HL-60 (cell line): ENCODE results near the gene UTP25.

Experiments
- DNase-seq, 2 experiments: peaks; one replicate each; pipeline ENCODE4 v3.0.0-alpha.2; 2010 to 2020; ENCODE audit warnings: low read depth in 1 of 2, low spot score in 1 of 2
- H3K27ac ChIP-seq: fragments of 250-450 bp; sonication (Bioruptor Pico); replicated peaks from 2 replicates; pipeline ENCODE4 v1.5.1; 2020; ENCODE audit warnings: mild to moderate bottlenecking, moderate library complexity
- H3K27me3 ChIP-seq: fragments of 250-450 bp; sonication (Bioruptor Pico); 2 replicates; pipeline ENCODE4 v1.5.1; 2021; ENCODE audit warnings: mild to moderate bottlenecking, moderate library complexity; ENCODE audit not compliant: insufficient read depth, poor library complexity, severe bottlenecking
- H3K4me3 ChIP-seq: replicated peaks from 2 replicates; pipeline ENCODE4 v1.5.1; 2011; ENCODE audit warnings: mild to moderate bottlenecking, control low read depth, low read length; ENCODE audit not compliant: insufficient read depth
- CTCF ChIP-seq: IDR thresholded peaks from one replicate; pipeline ENCODE4 v1.5.1; 2011; ENCODE audit warnings: low read length, control low read depth, inconsistent platforms; ENCODE audit not compliant: insufficient read depth
- GABPA ChIP-seq: IDR thresholded peaks from 2 replicates; pipeline ENCODE4 v1.6.1; 2012; ENCODE audit warnings: low read depth
- POLR2AphosphoS5 ChIP-seq: IDR thresholded peaks from 2 replicates; pipeline ENCODE4 v1.6.1; 2012; ENCODE audit warnings: low read depth
- REST ChIP-seq: IDR thresholded peaks from 2 replicates; pipeline ENCODE4 v1.6.1; 2012; ENCODE audit warnings: low read depth; ENCODE audit not compliant: insufficient replicate concordance
- SPI1 ChIP-seq: IDR thresholded peaks from 2 replicates; pipeline ENCODE4 v1.6.1; 2012; ENCODE audit warnings: low read depth, mild to moderate bottlenecking, borderline replicate concordance

UTP25 gene

DNA sequence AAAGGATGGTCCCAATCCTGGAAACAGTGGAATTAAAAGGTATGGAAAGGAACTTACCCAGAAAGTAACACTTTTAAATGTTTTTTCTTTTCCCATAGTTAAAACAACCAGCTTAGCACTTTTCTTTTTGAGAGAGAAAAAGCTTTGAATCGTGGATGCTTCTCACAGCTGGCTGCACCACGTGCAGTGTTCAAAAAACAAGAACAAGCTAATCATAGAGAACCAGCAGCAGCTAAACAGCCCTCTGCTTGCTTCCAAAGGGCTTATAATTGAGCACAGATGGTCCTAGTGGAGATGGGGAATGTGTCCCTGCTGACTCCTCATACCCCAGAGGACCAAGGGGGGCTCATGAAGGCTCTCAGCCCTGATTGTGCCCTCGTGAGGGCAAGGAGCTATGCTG is 26.4 kb downstream of the UTP25 start:
- TF ChIP-seq REST (no peak), SPI1 (no peak), CTCF (no peak), GABPA (no peak), POLR2AphosphoS5 (no peak)
- no peak for DNase-seq
- Histone ChIP-seq H3K27ac (no peak overlapping the region), H3K4me3 (no peak overlapping the region), H3K27me3 (no peaks in the 10 kb centered on the region)

- Histone ChIP-seq H3K27ac (no peak overlapping the region), H3K27me3 (no peaks in the 10 kb centered on the region), H3K4me3 (no peak overlapping the region)
- peak in 1 of 2 experiments; percentile 14 for DNase-seq
- TF ChIP-seq SPI1 (no peak), REST (no peak), GABPA (no peak), POLR2AphosphoS5 (no peak), CTCF (no peak)
Measured at GRCh38 chr1:209855006-209855405, 27.2 kb downstream of the UTP25 start.

DNA sequence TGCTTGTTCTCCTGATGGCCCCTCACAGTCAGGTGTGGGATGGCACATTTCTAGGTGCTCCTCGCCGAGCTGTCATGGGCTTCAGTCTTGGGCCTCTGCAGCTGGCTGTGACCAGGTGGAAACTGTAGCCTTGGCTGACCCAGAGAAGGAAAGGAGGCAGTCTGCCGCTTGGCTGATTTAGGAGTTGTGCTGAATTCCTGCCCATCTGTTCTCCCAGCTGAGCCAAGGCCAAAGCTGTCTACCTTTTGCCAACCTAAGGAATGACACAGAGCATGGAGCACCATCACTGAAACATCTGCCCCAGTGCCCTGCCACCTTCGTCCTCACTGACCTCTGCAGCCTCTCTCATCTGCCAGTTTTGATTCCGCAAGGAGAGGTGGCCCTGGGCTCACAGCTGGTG is 27.9 kb downstream of the UTP25 start:
- H3K27me3 ChIP-seq = no peaks in the 10 kb centered on the region
- H3K27ac ChIP-seq = no peak overlapping the region
- no peak for DNase-seq
- H3K4me3 ChIP-seq = no peak overlapping the region
- TF ChIP-seq REST = no peak
- TF ChIP-seq GABPA = no peak
- no peak for TF ChIP-seq SPI1
- TF ChIP-seq POLR2AphosphoS5 = no peak
- no peak for TF ChIP-seq CTCF
